B cell (primary cell): ENCODE results near the gene ATP23. TPM values are rescaled to one million over a fixed set of nuclear protein-coding genes. Genes with fewer than 3 reads are reported as not detected.

Experiments
- ATAC-seq: fragments of 200-7000 bp; cut with Tn5 transposase; one replicate; pipeline ENCODE4 v1.10.0; 2021; ENCODE audit warnings: low read depth, mild to moderate bottlenecking, moderate number of reproducible peaks, moderate library complexity
- CTCF ChIA-PET: fragments of 350-600 bp; sonication (Branson Sonifier 250); formaldehyde crosslinking; loops from one replicate; lab custom pipeline; 2021; ENCODE audit warnings: antibody characterized with exemption, inconsistent platforms; lab: Charles Lee
- POLR2A ChIA-PET: fragments of 350-600 bp; sonication (Branson Sonifier 250); formaldehyde crosslinking; loops from one replicate; lab custom pipeline; 2021; ENCODE audit warnings: antibody characterized with exemption; lab: Charles Lee
- DNase-seq: peaks from one replicate; pipeline ENCODE4 v3.0.0; 2013
- H2AFZ ChIP-seq: 2 replicates; pipeline ENCODE4 v1.6.1; 2012; ENCODE audit warnings: mild to moderate bottlenecking, low read depth, low read length; ENCODE audit not compliant: insufficient read depth, poor library complexity, severe bottlenecking
- H3K27ac ChIP-seq, 2 donors: 1 replicate in 1 of 2; 2 replicates in 1 of 2; pipeline ENCODE4 v1.5.1; 2012 to 2013; ENCODE audit warnings: low read length in 2 of 2, mild to moderate bottlenecking in 2 of 2, moderate library complexity in 1 of 2
- H3K27me3 ChIP-seq, 4 experiments: fragments of 200-600 bp in 1 of 4; sonication (generic) in 1 of 4; replicated peaks in 1 of 4; 1 replicate in 2 of 4; 2 replicates in 2 of 4; pipeline versions ENCODE4 v1.6.1 to v1.7.0; 2013 to 2016; ENCODE audit warnings: low read length in 3 of 4, mild to moderate bottlenecking in 2 of 4, mixed read lengths in 1 of 4, moderate library complexity in 1 of 4; ENCODE audit not compliant: insufficient read depth in 4 of 4, control insufficient read depth in 3 of 4; ENCODE audit errors: control extremely low read depth in 1 of 4
- H3K36me3 ChIP-seq, 2 experiments: replicated peaks in 1 of 2; 1 replicate in 1 of 2; 2 replicates in 1 of 2; pipeline versions ENCODE4 v1.6.1 to v1.7.1; 2013; ENCODE audit warnings: low read length in 1 of 2; ENCODE audit not compliant: insufficient read depth in 2 of 2, control insufficient read depth in 1 of 2; ENCODE audit errors: control extremely low read depth in 1 of 2, extremely low read depth in 1 of 2
- H3K4me1 ChIP-seq, 2 donors: fragments of 200-600 bp in 1 of 2; sonication (generic) in 1 of 2; 1 replicate in 1 of 2; 2 replicates in 1 of 2; pipeline versions ENCODE4 v1.5.1 to v1.6.1; 2013 to 2017; ENCODE audit warnings: low read length in 2 of 2; ENCODE audit not compliant: control insufficient read depth in 2 of 2, insufficient read depth in 2 of 2
- H3K4me2 ChIP-seq: replicated peaks from 2 replicates; pipeline ENCODE3; 2012; ENCODE audit warnings: mild to moderate bottlenecking, low read depth, low read length; ENCODE audit not compliant: poor library complexity, severe bottlenecking
- H3K4me3 ChIP-seq, 5 experiments: fragments of 200-600 bp in 1 of 5; sonication (generic) in 1 of 5; 1 replicate in 3 of 5; 2 replicates in 2 of 5; pipeline versions ENCODE4 v1.5.1 to v1.7.0; 2011 to 2016; ENCODE audit warnings: low read length in 4 of 5, mild to moderate bottlenecking in 4 of 5, low read depth in 2 of 5, control low read depth in 1 of 5, moderate library complexity in 1 of 5; ENCODE audit not compliant: insufficient read depth in 1 of 5; ENCODE audit errors: control extremely low read depth in 1 of 5, extremely low read depth in 1 of 5
- H3K79me2 ChIP-seq: fragments of 200-600 bp; sonication (generic); one replicate; pipeline ENCODE4 v1.6.0; 2016; ENCODE audit warnings: low read length; ENCODE audit not compliant: control insufficient read depth, insufficient read depth
- H3K9ac ChIP-seq: fragments of 200-600 bp; sonication (generic); 2 replicates; pipeline ENCODE4 v1.6.1; 2017; ENCODE audit warnings: mild to moderate bottlenecking, low read length, moderate library complexity
- H3K9me3 ChIP-seq, 3 donors: one replicate each; pipeline versions ENCODE4 v1.6.1 to v1.7.1; 2013; ENCODE audit warnings: low read length in 2 of 3; ENCODE audit not compliant: control insufficient read depth in 2 of 3, insufficient read depth in 1 of 3; ENCODE audit errors: control extremely low read depth in 1 of 3
- H4K20me1 ChIP-seq: 2 replicates; pipeline ENCODE4 v1.6.0; 2012; ENCODE audit warnings: mild to moderate bottlenecking, low read length; ENCODE audit not compliant: insufficient read depth, control insufficient read depth, poor library complexity, severe bottlenecking
- H3K27ac Mint-ChIP-seq: one replicate; pipeline ENCODE4 v1.8.0; 2021; ENCODE audit warnings: mixed read lengths
- H3K27me3 Mint-ChIP-seq: one replicate; pipeline ENCODE4 v1.8.0; 2021; ENCODE audit warnings: mixed read lengths
- H3K4me1 Mint-ChIP-seq: one replicate; pipeline ENCODE4 v1.8.0; 2021; ENCODE audit warnings: mixed read lengths
- H3K4me3 Mint-ChIP-seq: one replicate; pipeline ENCODE4 v1.8.0; 2021; ENCODE audit warnings: mixed read lengths
- H3K9me3 Mint-ChIP-seq: one replicate; pipeline ENCODE4 v1.8.0; 2022; ENCODE audit warnings: mixed read lengths; ENCODE audit not compliant: insufficient read depth
- CTCF ChIP-seq: fragments of 200-600 bp; IDR thresholded peaks from one replicate; pipeline ENCODE4 v1.8.0; 2022; ENCODE audit warnings: antibody characterized with exemption, mild to moderate bottlenecking
- EZH2 ChIP-seq: IDR thresholded peaks from 2 replicates; pipeline ENCODE4 v1.6.1; 2012; ENCODE audit warnings: borderline replicate concordance, low read depth, mild to moderate bottlenecking, moderate library complexity, low read length; ENCODE audit not compliant: insufficient read depth, poor library complexity, severe bottlenecking
- WGBS: methylation state at CpG from one replicate; pipeline ENCODE4 v1.1.5; 2013; ENCODE audit warnings: missing lambda C conversion rate; ENCODE audit not compliant: insufficient coverage; 5-methylcytosine and 5-hydroxymethylcytosine counted together
- intact Hi-C: fragments of 100-400 bp; cut with micrococcal nuclease; formaldehyde crosslinking; loops from one replicate; pipeline ENCODE4 v1.10.0; 2022
- polyA plus RNA-seq: library from polyadenylated mRNA; depleted of rRNA; stranded (reverse); fragments of >200 nt; gene quantifications from 2 replicates; pipeline ENCODE4 v1.2.3, GENCODE V29; 2012
- total RNA-seq, 2 donors: library from RNA; stranded (reverse); fragments of 120-200 nt in 1 of 2; gene quantifications; 1 replicate in 1 of 2; 2 replicates in 1 of 2; pipeline versions ENCODE4 v1.2.3 to v1.2.4, GENCODE V29; 2013 to 2022

ATP23 gene
- total and polyA plus RNA-seq, 2 donors (not counting 1 experiment from before 2014, with no cell fraction given), result 6.2 to 16.3 TPM

- peaks cover 11 to 15% of the 10 kb centered on the region in 2 donors for H3K4me1 ChIP-seq
- no peak overlapping the region for H3K27ac ChIP-seq
- DNase-seq (no peak), ATAC-seq (no peak)
- POLR2A ChIA-PET, result no interaction called here
- CTCF ChIA-PET, result interaction anchor here (1.5 kb wide), 1 partner anchor 8 kb away, joined by 6 read pairs; no protein-coding TSS in a partner anchor
- H3K4me1 Mint-ChIP-seq, result peaks cover 26% of the 10 kb centered on the region
- no peak overlapping the region for H3K27ac Mint-ChIP-seq
- H4K20me1 ChIP-seq, result no peaks in the 10 kb centered on the region
- H3K4me2 ChIP-seq, result no peak overlapping the region
- no peaks in the 10 kb centered on the region for H3K27me3 Mint-ChIP-seq
- no peak overlapping the region for H2AFZ ChIP-seq
- no peaks in the 10 kb centered on the region for H3K9me3 ChIP-seq
- 95% methylated on average over 3 of the region's 4 CpGs for WGBS
- H3K4me3 Mint-ChIP-seq, result no peak overlapping the region
- no peaks in the 10 kb centered on the region for H3K79me2 ChIP-seq
- H3K27me3 ChIP-seq, result no peaks in the 10 kb centered on the region
- intact Hi-C loops, result loop anchor here (5.0 kb wide), 1 partner anchor 47 kb away; no protein-coding TSS in a partner anchor
- TF ChIP-seq CTCF (no peak), EZH2 (no peak)
- H3K36me3 ChIP-seq, result no peaks in the 10 kb centered on the region
- H3K9me3 Mint-ChIP-seq, result no peaks in the 10 kb centered on the region
- H3K4me3 ChIP-seq, result no peak overlapping the region
- no peak overlapping the region for H3K9ac ChIP-seq
These were observed 3.1 kb downstream of the ATP23 start for GRCh38 chr12:57944313-57945023.

GRCh38 chr12:57952766-57953165, 11.4 kb downstream of the ATP23 start:
- DNase-seq, result no peak
- CTCF ChIA-PET, result interaction anchor here (1.2 kb wide), 1 partner anchor 9 kb away, joined by 6 read pairs; no protein-coding TSS in a partner anchor
- WGBS, result 86% methylated on average over 1 of the region's 2 CpGs

More at GRCh38 chr12:57952766-57953165, 11.4 kb downstream of the ATP23 start:
- H3K27ac ChIP-seq, result no peak overlapping the region
- no peak overlapping the region for H3K4me2 ChIP-seq
- intact Hi-C loops, result no loop called here
- no peaks in the 10 kb centered on the region for H3K27me3 ChIP-seq
- no peaks in the 10 kb centered on the region for H3K27me3 Mint-ChIP-seq
- no peaks in the 10 kb centered on the region for H3K4me1 ChIP-seq
- no peaks in the 10 kb centered on the region for H3K4me1 Mint-ChIP-seq
- ATAC-seq, result no peak
- no peaks in the 10 kb centered on the region for H3K9me3 Mint-ChIP-seq
- H3K9ac ChIP-seq, result no peak overlapping the region
- H2AFZ ChIP-seq, result no peak overlapping the region
- no peak overlapping the region for H3K4me3 ChIP-seq
- H3K27ac Mint-ChIP-seq, result no peak overlapping the region
- H3K36me3 ChIP-seq, result peaks cover 0 to 8% of the 10 kb centered on the region in 2 experiments
- POLR2A ChIA-PET, result no interaction called here
- H3K79me2 ChIP-seq, result no peaks in the 10 kb centered on the region
- TF ChIP-seq EZH2, result no peak
- TF ChIP-seq CTCF, result no peak
- peaks cover 0 to 5% (median 0%) of the 10 kb centered on the region in 3 donors for H3K9me3 ChIP-seq
- no peaks in the 10 kb centered on the region for H4K20me1 ChIP-seq
- no peak overlapping the region for H3K4me3 Mint-ChIP-seq
